ENCODE data around the gene TLR3. TPM values are rescaled to one million over a fixed set of nuclear protein-coding genes. Genes with fewer than 3 reads are reported as not detected.
A peak's percentile ranks its signal among the peaks of the same experiment; 100 is the strongest.

The TLR3 gene
- total and polyA plus RNA-seq, 8 donors: 0.29 to 12.3 (median 2.2) TPM

GRCh38 chr4:186025408-186025690 is 43.6 kb upstream of the TLR3 start:
- Histone ChIP-seq H3K4me1 (peaks cover 0 to 55% (median 30%) of the 10 kb centered on the region in 4 donors), H3K4me3 (no peak overlapping the region), H3K27ac (peak overlapping the region in 3 of 5 donors; percentile 61 to 88 (median 76)), H3K36me3 (no peaks in the 10 kb centered on the region), H3K27me3 (no peaks in the 10 kb centered on the region), H3K9me3 (no peaks in the 10 kb centered on the region)
- TF ChIP-seq POLR2AphosphoS5 (IDR thresholded peaks at IDR 0.05) (no peak), EP300 (IDR thresholded peaks at IDR 0.05) (no peak), POLR2A (IDR thresholded peaks at IDR 0.05) (no peak), CTCF (IDR thresholded peaks at IDR 0.05) (no peak)
- WGBS, 5 donors: 51 to 85% (median 72%) methylated on average over 7 of the region's 7 CpGs
- no peak for DNase-seq
- intact Hi-C loops (cut with DNase I; ENCODE audit: low total_unique reads): no loop called here

GRCh38 chr4:186027405-186027804 is 41.6 kb upstream of the TLR3 start:
- DNase-seq: no peak
- Histone ChIP-seq H3K4me3 (no peak overlapping the region), H3K9me3 (no peaks in the 10 kb centered on the region), H3K4me1 (peaks cover 6 to 67% (median 39%) of the 10 kb centered on the region in 4 donors), H3K27me3 (no peaks in the 10 kb centered on the region), H3K27ac (peak overlapping the region in 4 of 5 donors; percentile 61 to 88 (median 78)), H3K36me3 (no peaks in the 10 kb centered on the region)
- intact Hi-C loops (cut with DNase I; ENCODE audit: low total_unique reads): no loop called here
- WGBS, 5 donors: 85 to 90% (median 87%) methylated on average over 5 of the region's 5 CpGs
- TF ChIP-seq POLR2AphosphoS5 (IDR thresholded peaks at IDR 0.05) (no peak), POLR2A (IDR thresholded peaks at IDR 0.05) (no peak), CTCF (IDR thresholded peaks at IDR 0.05) (no peak), EP300 (IDR thresholded peaks at IDR 0.05) (no peak)

DNA sequence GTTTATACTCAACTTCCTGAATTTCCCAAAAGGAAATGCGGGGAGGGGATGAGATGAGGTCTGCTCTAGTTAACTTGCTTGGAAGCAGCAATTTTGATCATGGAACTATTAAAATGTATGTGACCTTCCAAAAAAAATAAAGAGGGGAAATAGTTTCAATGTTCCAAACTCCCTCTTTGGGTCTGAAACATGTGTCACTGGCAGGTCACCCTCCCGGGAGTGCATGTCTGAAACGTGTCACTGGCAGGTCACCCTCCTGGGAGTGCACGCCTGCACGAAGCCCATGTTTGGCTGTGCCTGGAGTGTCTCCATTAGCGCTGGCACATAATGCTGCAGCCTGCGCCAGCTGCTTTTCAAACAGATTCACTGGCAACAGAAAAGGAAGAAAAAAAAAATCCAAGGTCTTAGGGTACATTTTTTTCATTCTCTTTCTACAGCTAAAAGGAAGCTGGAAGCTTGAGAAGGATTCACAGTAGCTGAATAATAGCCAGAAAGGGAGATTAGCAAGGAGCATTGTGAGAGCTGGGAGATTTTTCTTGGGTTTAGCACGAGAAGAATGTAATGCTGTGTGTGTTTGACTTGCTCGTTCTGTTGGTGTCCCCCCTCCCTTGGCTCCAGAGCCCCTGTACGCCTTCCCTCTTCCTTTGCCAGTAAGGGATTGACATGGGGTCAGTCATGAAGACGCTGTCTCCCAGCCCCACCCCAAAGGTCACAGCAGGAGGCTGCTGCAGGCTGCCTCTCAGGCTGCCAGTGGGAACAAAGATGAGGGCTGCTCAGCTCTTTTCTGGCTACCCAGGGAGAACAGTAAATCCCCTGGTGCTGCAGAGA is 39.2 kb upstream of the TLR3 start:
- peak; percentile 78 to 92 for DNase-seq
- TF ChIP-seq EP300 (IDR thresholded peaks at IDR 0.05): peak; percentile 90
- TF ChIP-seq CTCF (IDR thresholded peaks at IDR 0.05): no peak
- no peak for TF ChIP-seq POLR2A (IDR thresholded peaks at IDR 0.05)
- TF ChIP-seq POLR2AphosphoS5 (IDR thresholded peaks at IDR 0.05): peak; percentile 48 to 84 (median 68)
- Histone ChIP-seq H3K9me3 (peaks cover 0 to 3% (median 0%) of the 10 kb centered on the region in 4 donors), H3K36me3 (no peaks in the 10 kb centered on the region), H3K4me1 (peaks cover 8 to 72% (median 42%) of the 10 kb centered on the region in 4 donors), H3K27ac (peak overlapping the region; percentile 31 to 88 (median 81)), H3K27me3 (no peaks in the 10 kb centered on the region), H3K4me3 (peak overlapping the region in 3 of 4 donors; percentile 11 to 21 (median 21))
- WGBS, 5 donors: 7 to 16% (median 11%) methylated on average over 11 of the region's 11 CpGs
- intact Hi-C loops (cut with DNase I; ENCODE audit: low total_unique reads): no loop called here

DNA sequence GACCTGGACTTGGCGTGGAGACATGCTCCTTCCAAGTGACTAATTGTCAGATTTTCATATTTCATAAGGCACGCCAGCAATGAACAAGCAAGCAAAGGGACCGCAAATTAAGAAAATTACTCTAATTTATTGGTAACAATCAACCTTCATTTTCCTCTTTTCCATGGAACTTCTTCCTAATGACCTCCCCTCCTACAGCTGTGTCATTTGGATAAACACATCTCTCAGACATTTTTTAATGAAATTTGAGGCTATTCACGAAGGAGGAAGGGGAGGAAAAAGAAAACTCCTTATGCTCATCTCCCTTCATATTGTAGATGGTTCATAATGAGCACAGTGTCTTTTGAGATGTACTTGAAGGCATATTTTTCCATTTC is 38.6 kb upstream of the TLR3 start:
- intact Hi-C loops (cut with DNase I; ENCODE audit: low total_unique reads): no loop called here
- H3K27ac ChIP-seq: peak overlapping the region; percentile 3 to 88 (median 81)
- H3K36me3 ChIP-seq: no peaks in the 10 kb centered on the region
- no peaks in the 10 kb centered on the region for H3K27me3 ChIP-seq
- peaks cover 0 to 7% (median 0%) of the 10 kb centered on the region in 4 donors for H3K9me3 ChIP-seq
- peak overlapping the region in 3 of 4 donors; percentile 11 to 21 (median 21) for H3K4me3 ChIP-seq
- WGBS, 5 donors: 35 to 57% (median 45%) methylated on average over 4 of the region's 4 CpGs
- DNase-seq: peak in 1 of 2 donors; percentile 28
- H3K4me1 ChIP-seq: peaks cover 8 to 66% (median 39%) of the 10 kb centered on the region in 4 donors
- TF ChIP-seq POLR2AphosphoS5 (IDR thresholded peaks at IDR 0.05) (no peak), POLR2A (IDR thresholded peaks at IDR 0.05) (no peak), EP300 (IDR thresholded peaks at IDR 0.05) (no peak), CTCF (IDR thresholded peaks at IDR 0.05) (no peak)
